ENCODE measurements around the gene PCBP3.
"Not testable (repeated sequence)": the region's sequence is repeated elsewhere in the genome, so short reads cannot be mapped to it uniquely, and the experiment has no call there.

Gene PCBP3

GRCh38 chr21:45970674-45971615 lies 327.4 kb downstream of the PCBP3 start:
- DNase-seq (ENCODE audit: low read depth) = peak; percentile 34

- DNase-seq (ENCODE audit: low read depth) = no peak
Observed at GRCh38 chr21:45971616-45972352, 328.3 kb downstream of the PCBP3 start.

- no peak for DNase-seq (ENCODE audit: low read depth)
Observed at GRCh38 chr21:45972353-45972715, 328.8 kb downstream of the PCBP3 start.

- DNase-seq (ENCODE audit: low read depth) = no peak
Observed at GRCh38 chr21:45972716-45973474, 329.4 kb downstream of the PCBP3 start.

- peak; percentile 44 for DNase-seq (ENCODE audit: low read depth)
Observed at GRCh38 chr21:45973475-45974072, 330.0 kb downstream of the PCBP3 start.

DNA sequence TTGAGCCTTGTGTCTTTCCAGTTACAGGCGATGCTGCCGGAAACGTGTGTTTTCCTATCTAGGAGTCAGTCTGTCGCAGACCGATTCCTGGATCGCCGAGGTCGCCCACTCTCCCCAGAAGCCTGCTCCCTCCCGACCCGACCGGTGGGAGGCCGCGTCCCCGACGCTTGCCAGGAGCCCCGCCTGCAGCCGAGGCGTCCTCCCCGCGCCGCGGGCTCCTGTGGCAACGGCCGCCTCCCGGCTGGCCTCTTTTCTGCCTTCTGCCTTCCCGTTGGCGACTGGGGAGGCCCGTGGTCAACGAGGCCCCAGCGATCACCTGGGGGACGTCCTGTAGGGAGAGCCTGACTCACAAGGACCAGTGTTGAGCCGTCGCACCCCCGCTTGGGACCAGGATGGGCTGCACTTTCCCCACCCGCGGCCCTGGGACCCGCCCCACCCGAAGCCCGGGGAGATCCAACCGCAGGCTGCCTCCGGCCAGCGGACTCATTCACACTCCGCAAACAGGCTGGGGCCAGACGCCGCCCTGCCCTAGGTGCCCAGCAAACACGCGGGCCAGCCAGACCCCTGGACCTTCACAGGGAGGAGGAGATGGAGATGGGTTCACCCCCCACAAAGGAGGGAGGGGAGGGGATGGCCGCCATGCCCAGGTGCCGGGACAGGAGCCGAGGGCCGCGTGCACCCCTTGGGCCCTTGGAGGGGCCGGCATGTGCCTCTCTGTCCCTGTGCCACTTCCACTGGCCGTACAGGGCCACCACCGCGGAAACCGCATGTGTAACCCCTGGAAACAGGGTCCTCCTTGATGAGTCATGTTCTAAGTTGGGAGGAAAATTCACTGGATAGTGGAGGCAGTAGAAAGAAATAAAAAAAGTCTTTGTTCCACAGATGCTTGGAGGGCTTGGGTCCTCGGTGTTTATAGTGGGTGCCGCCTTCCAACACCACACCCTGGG lies 330.8 kb downstream of the PCBP3 start:
- DNase-seq (ENCODE audit: low read depth) = no peak

DNA sequence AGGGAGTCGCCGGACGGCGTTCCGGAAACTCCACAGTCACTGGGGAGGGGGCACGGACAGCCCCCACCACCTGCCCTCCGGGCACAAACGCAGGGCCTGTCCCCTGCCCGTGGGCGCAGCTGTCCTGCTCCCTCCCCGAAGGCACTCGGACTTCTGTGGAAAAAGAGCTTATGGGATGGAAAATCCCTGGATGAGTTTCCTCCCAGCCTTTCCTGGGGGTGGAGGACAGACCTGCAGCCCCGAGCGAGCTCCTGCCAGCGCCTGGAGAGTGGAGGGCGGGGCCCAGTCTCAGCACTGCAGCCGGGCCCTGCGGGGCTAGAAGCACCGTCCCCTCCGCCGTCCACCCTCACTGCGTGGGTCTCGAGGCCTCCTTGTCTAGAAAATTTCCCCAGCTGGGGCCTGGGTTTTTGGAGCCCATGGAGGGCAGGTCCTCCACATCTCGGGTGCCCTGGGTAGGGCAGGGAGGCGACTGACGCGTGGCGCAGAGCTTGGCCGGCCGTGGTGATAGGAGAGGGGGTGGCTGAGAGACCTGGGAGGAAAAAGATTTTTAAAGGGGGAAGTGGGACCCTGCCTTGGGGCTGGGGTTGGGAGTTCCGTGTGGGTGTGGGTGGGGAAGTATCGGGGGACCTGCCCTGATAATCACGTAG lies 331.6 kb downstream of the PCBP3 start:
- no peak for DNase-seq (ENCODE audit: low read depth)

DNA sequence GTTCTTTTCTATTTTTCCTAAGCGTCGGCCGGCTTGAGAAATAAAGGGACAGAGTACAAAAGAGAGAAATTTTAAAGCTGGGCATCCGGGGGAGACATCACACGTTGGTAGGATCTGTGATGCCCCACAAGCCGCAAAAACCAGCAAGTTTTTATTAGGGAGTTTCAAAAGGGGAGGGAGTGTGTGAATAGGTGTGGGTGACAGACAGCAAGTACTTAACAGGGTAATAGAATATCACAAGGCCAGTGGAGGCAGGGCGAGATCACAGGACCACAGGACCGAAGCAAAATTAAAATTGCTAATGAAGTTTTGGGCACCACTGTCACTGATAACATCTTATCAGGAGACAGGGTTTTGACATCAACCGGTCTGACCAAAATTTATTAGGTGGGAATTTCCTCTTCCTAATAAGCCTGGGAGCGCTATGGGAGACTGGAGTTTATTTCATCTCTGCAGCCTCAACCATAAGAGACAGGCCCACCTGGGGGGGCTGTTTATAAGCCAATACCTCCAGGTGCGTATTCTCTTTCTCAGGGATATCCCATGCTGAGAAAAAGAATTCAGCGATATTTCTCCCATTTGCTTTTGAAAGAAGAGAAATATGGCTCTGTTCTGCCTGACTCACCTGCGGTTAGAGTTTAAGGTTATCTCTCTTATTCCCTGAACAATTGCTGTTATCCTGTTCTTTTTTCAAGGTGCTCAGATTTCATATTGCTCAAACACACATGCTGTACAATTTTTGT lies 332.3 kb downstream of the PCBP3 start:
- not testable (repeated sequence) for DNase-seq (ENCODE audit: low read depth)

DNA sequence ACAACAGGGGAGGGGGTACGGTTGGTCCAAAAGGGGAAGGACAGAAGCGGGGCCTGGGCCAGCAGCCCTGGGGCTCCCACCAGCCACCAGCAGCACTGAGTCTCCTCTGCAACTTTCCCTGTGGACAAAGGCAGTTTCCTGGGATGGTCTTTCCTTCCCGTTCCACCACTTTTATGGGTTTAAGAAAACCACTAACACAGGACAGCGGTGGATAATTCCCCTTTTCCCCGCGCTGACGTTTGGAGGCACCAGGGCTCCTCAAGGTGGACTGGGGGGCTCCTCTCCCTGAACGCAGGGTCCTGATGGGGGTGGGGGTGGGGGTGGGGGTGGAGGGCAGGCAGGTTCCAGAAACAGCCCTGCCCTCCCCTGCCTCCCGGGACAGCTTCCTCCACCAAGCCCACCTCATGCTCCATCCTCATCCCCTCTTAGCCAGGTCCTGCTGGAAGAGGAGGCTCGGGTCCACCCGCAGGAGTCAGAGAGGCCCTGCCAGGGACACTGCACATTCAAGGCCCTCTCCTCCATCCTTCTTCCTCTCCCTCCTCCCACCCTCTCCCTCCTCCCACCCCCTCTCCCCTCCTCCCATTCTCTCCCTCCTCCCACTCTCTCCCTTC lies 333.3 kb downstream of the PCBP3 start:
- no peak for DNase-seq (ENCODE audit: low read depth)

DNA sequence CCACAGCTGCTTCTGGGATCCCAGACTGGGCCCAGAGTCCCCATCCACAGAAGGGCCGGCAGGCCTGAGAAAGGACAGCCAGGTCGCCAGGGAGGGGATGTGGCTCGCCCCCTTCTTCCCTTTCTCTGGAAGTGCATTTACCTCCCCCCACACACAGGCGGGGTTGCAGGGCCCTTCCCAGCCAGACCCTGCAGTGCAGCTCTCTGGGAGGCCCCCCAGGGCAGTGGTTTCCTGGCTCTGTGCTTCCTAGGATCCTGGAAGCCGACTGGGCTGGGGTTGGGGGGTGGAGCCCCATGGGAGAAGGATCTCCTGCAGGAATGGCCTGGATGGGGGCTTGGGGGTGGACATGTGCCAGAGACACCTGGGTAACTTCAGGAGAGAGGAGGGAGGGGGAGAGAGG lies 333.9 kb downstream of the PCBP3 start:
- no peak for DNase-seq (ENCODE audit: low read depth)

- DNase-seq (ENCODE audit: low read depth) = no peak
Observed at GRCh38 chr21:45979141-45979631, 335.7 kb downstream of the PCBP3 start.

DNA sequence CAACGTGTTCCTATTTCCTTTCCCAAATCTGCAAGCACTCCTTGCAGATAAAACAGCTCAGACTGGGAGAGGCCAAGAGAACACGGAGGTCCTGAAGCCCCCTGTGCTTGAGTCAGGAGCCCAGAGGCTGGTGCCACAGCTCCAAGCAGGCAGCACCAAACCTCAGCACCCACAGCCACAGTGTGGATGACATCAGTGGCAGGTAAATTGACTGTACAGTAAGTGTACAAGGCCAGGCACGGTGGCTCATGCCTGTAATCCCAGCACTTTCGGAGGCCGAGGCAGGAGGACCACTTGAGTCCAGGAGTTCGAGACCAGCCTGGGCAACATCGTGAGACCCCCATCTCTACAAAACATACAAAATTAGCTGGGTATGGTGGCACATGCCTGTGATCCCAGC lies 336.1 kb downstream of the PCBP3 start:
- no peak for DNase-seq (ENCODE audit: low read depth)

- no peak for DNase-seq (ENCODE audit: low read depth)
Observed at GRCh38 chr21:45980271-45980670, 336.7 kb downstream of the PCBP3 start.

DNA sequence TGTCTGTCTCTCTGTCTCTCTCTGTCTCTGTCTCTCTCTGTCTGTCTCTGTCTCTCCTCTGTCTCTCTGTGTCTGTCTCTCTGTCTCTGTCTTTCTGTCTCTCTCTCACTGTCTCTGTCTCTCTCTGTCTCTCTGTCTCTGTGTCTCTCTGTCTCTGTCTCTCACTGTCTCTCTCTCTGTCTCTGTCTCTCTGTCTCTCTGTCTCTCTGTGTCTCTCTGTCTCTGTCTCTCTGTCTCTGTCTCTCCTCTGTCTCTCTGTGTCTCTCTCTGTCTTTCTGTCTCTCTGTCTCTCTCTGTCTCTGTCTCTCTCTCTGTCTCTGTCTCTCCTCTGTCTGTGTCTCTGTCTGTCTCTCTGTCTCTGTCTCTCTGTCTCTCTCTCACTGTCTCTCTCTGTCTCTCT lies 337.2 kb downstream of the PCBP3 start:
- DNase-seq (ENCODE audit: low read depth) = no peak

- no peak for DNase-seq (ENCODE audit: low read depth)
Observed at GRCh38 chr21:45981151-45982091, 337.9 kb downstream of the PCBP3 start, which contains the start of gene COL6A1. TSS of gene COL6A1 (plus strand) at chr21:45981770. CDS start at chr21:45981851, 81 bp downstream.

DNA sequence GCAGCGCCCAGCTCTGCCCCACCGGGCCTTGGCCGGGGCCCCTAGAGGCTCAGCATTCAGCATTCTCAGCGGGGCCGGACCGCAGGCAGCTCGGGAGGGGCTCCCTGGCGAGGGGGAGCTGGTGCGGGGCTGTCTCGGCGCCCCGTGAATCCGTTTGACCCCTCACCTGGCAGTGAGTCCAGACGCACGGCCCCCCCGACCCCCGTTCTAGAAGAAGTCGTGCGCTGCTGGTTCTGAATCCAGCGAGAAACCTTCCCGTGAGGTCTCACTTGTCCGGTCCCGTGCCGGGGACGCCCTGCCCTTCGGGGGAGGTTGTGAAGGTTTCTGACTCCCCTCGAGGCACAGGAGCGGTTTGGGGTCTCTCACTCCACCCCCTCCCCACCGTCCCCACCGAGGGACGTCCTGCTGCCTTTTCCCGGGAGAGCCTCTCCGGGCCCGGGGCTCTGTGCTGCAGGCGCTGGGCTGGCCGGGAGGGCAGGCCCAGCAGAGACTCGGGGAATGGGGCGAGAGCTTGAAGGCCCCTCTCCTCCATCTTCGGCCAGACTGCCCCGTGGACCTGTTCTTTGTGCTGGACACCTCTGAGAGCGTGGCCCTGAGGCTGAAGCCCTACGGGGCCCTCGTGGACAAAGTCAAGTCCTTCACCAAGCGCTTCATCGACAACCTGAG lies 338.7 kb downstream of the PCBP3 start:
- no peak for DNase-seq (ENCODE audit: low read depth)

All from stimulated activated CD8-positive, alpha-beta memory T cell treated with anti-CD3 and anti-CD28 coated beads, Interleukin-15, amount 100 ng/mL, for 24 hours (primary cell).